Activated B cell treated with CpG ODN at 0.5 μM for 24 hours (primary cell): Measurements from ENCODE around the gene WFS1. TPM values are rescaled to one million over a fixed set of nuclear protein-coding genes. Genes with fewer than 3 reads are reported as not detected.
A peak's percentile ranks its signal among the peaks of the same experiment; 100 is the strongest.

Experiments used
- ATAC-seq: fragments of 200-7000 bp; cut with Tn5 transposase; one replicate; pipeline ENCODE4 v1.10.0; 2021; ENCODE audit warnings: low read depth, mild to moderate bottlenecking, moderate library complexity
- CTCF ChIA-PET: fragments of 350-600 bp; sonication (Branson Sonifier 250); formaldehyde crosslinking; loops from one replicate; lab custom pipeline; 2021; ENCODE audit warnings: antibody characterized with exemption; lab: Charles Lee
- POLR2A ChIA-PET: fragments of 350-600 bp; sonication (Branson Sonifier 250); formaldehyde crosslinking; loops from one replicate; lab custom pipeline; 2021; ENCODE audit warnings: antibody characterized with exemption; lab: Charles Lee
- DNase-seq: peaks from one replicate; pipeline ENCODE4 v3.0.0; 2022
- H3K27ac Mint-ChIP-seq: one replicate; pipeline ENCODE4 v1.8.0; 2020; ENCODE audit warnings: mixed read lengths
- H3K27me3 Mint-ChIP-seq: one replicate; pipeline ENCODE4 v1.8.0; 2021; ENCODE audit warnings: mixed read lengths
- H3K36me3 Mint-ChIP-seq: one replicate; pipeline ENCODE4 v1.8.0; 2021; ENCODE audit warnings: low read depth, mixed read lengths
- H3K4me1 Mint-ChIP-seq: one replicate; pipeline ENCODE4 v1.8.0; 2021; ENCODE audit warnings: mixed read lengths
- H3K4me3 Mint-ChIP-seq: one replicate; pipeline ENCODE4 v1.8.0; 2020; ENCODE audit warnings: mild to moderate bottlenecking, mixed read lengths
- H3K9me3 Mint-ChIP-seq: one replicate; pipeline ENCODE4 v1.8.0; 2020; ENCODE audit warnings: mixed read lengths
- intact Hi-C: fragments of 100-400 bp; cut with micrococcal nuclease; formaldehyde crosslinking; loops from one replicate; pipeline ENCODE4 v1.15.1; 2024
- total RNA-seq: library from RNA; stranded (reverse); gene quantifications from 2 replicates; pipeline ENCODE4 v1.2.3, GENCODE V29; 2022
- TF ChIP-seq, protein P1 (sequence below): fragments of 200-600 bp; IDR thresholded peaks from one replicate; pipeline ENCODE4 v1.8.0; 2022; ENCODE audit warnings: antibody characterized with exemption, mild to moderate bottlenecking

The WFS1 gene
- total RNA-seq, 1 donor from 2014 or later = 2.4 TPM

DNA sequence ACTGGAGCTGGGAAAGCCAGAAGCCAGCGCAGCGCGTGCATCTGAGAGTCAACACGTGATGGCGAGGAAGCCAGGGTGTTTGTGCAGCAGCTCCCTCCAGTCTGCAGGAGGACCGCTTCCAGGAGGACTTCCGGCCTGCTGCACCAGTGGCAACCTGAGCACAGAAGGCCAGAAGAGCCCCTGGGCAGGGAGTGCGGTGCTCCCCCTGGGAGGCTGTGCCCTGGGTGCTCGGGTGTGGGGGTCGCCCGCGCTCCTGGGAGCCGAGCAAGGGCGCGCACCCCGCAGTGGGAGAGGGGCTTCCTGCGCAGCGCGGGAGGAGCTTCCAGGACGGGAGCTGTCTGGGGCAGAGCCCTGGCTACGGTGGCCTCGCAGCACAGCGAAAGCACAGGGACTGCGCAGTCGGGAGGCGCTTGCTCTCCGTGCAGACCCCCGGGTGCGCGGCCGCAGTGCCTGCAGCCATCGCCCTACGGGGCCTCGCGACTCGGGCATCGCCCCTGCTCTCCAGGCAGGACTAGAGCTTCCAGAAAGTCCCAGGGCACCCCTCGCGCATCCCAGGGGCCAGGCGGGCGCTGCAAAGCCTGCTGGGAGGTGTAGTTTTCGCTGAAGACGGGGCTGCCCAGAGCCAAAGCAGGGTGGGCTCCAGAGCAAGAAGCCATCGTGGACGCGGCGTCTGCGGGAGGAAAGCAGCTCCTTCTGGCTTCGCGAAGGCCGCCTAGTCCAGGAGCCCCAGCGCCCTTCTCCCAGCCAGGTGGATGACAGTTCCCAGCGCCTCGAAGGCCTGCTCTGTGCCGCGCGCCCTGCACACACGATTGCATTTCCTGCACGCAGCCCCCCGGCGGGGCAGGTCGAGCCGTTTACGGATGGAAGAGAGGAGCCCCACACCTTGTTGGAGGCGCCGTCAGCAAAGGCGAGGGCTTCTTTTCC lies 24.1 kb upstream of the WFS1 start:
- TF ChIP-seq, protein P1, sequence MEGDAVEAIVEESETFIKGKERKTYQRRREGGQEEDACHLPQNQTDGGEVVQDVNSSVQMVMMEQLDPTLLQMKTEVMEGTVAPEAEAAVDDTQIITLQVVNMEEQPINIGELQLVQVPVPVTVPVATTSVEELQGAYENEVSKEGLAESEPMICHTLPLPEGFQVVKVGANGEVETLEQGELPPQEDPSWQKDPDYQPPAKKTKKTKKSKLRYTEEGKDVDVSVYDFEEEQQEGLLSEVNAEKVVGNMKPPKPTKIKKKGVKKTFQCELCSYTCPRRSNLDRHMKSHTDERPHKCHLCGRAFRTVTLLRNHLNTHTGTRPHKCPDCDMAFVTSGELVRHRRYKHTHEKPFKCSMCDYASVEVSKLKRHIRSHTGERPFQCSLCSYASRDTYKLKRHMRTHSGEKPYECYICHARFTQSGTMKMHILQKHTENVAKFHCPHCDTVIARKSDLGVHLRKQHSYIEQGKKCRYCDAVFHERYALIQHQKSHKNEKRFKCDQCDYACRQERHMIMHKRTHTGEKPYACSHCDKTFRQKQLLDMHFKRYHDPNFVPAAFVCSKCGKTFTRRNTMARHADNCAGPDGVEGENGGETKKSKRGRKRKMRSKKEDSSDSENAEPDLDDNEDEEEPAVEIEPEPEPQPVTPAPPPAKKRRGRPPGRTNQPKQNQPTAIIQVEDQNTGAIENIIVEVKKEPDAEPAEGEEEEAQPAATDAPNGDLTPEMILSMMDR = no peak
- H3K4me3 Mint-ChIP-seq = no peak overlapping the region
- H3K27ac Mint-ChIP-seq = no peak overlapping the region
- peaks cover 43% of the 10 kb centered on the region for H3K27me3 Mint-ChIP-seq
- DNase-seq = no peak
- CTCF ChIA-PET = interaction anchor here (1.2 kb wide), 1 partner anchor 82 kb away, joined by 3 read pairs; no protein-coding TSS in a partner anchor
- H3K4me1 Mint-ChIP-seq = peaks cover under 1% of the 10 kb centered on the region
- peaks cover 10% of the 10 kb centered on the region for H3K9me3 Mint-ChIP-seq
- H3K36me3 Mint-ChIP-seq = no peaks in the 10 kb centered on the region
- no peak for ATAC-seq
- intact Hi-C loops = no loop called here
- POLR2A ChIA-PET = no interaction called here

DNA sequence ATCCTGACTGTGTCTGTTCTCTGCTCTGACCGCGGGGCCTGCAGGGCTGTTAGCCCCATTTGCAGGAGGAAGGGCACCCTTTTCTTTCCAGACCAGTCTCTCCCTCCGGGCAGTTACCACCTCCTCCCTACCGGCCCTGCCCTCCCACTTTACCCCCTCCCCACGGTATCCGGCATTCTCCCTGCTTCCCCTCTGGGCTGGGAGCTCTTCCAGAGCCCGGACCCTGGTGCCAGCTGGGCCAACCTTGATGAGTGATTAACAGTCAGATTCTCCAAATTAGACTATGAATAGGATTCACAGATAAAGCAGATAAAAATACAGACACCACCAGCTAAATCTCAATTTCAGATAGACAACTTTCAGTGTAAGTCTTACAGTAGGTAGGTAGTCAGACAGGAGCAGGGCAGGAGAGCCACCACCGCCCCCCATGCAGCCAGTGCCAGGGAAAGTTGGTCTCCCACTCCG lies 23.4 kb upstream of the WFS1 start:
- intact Hi-C loops = no loop called here
- Mint-ChIP-seq H3K9me3 (peaks cover 10% of the 10 kb centered on the region), H3K4me3 (no peak overlapping the region), H3K36me3 (no peaks in the 10 kb centered on the region), H3K27ac (no peak overlapping the region), H3K27me3 (peaks cover 46% of the 10 kb centered on the region), H3K4me1 (peaks cover 3% of the 10 kb centered on the region)
- ATAC-seq (no peak), DNase-seq (no peak)
- TF ChIP-seq, protein P1 = no peak
- POLR2A ChIA-PET = no interaction called here
- CTCF ChIA-PET = interaction anchor here (8.3 kb wide), 1 partner anchor 83 kb away, joined by 232 read pairs; no protein-coding TSS in a partner anchor

DNA sequence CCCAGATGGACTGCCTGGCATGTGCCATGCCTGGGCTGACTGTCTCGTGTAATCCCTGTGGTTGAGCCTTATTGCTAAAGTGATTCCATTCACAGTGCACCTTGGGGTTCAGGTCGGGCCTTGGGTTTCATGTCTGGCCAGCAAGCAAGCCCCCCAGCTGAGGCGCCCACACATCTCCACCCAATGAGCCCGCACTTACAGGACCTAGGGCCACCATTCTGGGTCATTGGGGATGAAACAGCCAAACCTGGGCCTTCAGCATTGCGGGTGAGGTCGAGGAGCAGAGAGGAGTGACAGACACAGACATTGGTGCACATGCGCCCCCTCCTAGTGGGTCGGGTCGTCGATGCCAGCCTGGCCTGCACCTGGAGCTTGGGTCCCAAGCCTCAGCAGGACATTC lies 21.3 kb upstream of the WFS1 start:
- Mint-ChIP-seq H3K27ac (no peak overlapping the region), H3K36me3 (no peaks in the 10 kb centered on the region), H3K9me3 (peaks cover 10% of the 10 kb centered on the region), H3K27me3 (peaks cover 42% of the 10 kb centered on the region), H3K4me3 (no peak overlapping the region), H3K4me1 (peaks cover 3% of the 10 kb centered on the region)
- TF ChIP-seq, protein P1 = no peak
- intact Hi-C loops = no loop called here
- no peak for ATAC-seq
- ChIA-PET POLR2A (no interaction called here), CTCF (interaction anchor here (3.2 to 8.3 kb wide), 2 partner anchors 19 to 81 kb away, joined by 26 to 232 read pairs; partner anchors contain the start of gene WFS1)
- no peak for DNase-seq

DNA sequence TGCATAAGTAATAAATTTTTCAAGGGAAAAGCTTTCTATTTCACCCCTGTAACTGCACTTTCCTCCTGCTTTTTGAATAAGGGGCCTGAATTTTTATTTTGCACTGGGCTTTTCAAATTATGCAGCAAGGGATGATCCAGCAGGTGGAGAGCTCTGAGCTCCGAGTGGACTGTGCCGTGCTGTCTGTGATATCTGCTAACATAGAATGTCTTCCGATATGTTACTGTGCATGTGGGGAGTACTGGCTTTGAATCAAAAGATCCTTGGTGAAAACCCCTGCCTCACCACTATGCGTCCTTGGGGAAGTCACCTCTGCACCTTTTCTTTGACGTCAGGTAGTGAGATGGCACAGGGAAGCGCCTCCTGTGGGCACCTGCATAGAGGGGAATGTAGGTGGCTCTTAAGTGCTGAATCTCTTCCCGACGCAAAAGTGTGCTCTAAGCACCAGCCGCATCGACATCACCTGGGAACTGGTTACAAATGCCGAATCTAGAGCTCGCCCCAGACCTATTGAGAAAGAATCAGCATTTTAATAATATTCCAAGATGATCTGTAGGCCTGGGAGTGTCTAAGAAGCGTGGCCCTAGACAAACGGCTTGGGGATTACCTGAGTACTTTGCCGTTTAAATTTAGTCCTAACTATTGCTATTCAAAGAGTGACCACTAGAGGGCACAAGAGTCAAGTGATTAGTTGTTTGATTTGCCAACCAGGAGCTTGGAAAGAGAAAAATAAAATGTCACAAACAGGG lies 19.2 kb upstream of the WFS1 start:
- intact Hi-C loops = loop anchor here (1.0 to 2.0 kb wide), 3 partner anchors 77 to 624 kb away; no protein-coding TSS in a partner anchor
- Mint-ChIP-seq H3K36me3 (no peaks in the 10 kb centered on the region), H3K27ac (no peak overlapping the region), H3K4me3 (no peak overlapping the region), H3K27me3 (peaks cover 31% of the 10 kb centered on the region), H3K9me3 (no peaks in the 10 kb centered on the region), H3K4me1 (peaks cover 3% of the 10 kb centered on the region)
- POLR2A ChIA-PET = no interaction called here
- TF ChIP-seq, protein P1 = peak; percentile 55
- DNase-seq (no peak), ATAC-seq (peak; percentile 40)
- CTCF ChIA-PET = interaction anchor here (0.5 to 8.3 kb wide), 13 partner anchors 9 to 820 kb away, joined by 3 to 232 read pairs (median 4); partner anchors contain the start of gene WFS1
